H1 (cell line): ENCODE data around the gene SEMA5B. TPM values are rescaled to one million over a fixed set of nuclear protein-coding genes. Genes with fewer than 3 reads are reported as not detected.

ENCODE experiments used
- CTCF ChIA-PET: fragments of 300-600 bp; sonication (Branson Sonifier 250); formaldehyde crosslinking; loops from one replicate; lab custom pipeline; 2021; ENCODE audit not compliant: partially characterized antibody; lab: Charles Lee
- POLR2A ChIA-PET: fragments of 300-600 bp; sonication (Branson Sonifier 250); formaldehyde crosslinking; loops from one replicate; lab custom pipeline; 2021; ENCODE audit warnings: inconsistent platforms; ENCODE audit not compliant: partially characterized antibody; lab: Charles Lee
- DNase-seq, 2 experiments: peaks; one replicate each; pipeline versions ENCODE4 v3.0.0 to v3.0.0-alpha.2; 2010 to 2022; ENCODE audit warnings: low spot score in 2 of 2, low read depth in 1 of 2, mixed read lengths in 1 of 2
- FAIRE-seq: peaks from 2 replicates; lab custom pipeline; 2011; peaks lifted over from hg19 to GRCh38; lab: Jason Lieb, UNC
- H2AFZ ChIP-seq: 2 replicates; pipeline ENCODE4 v1.8.1; 2012; ENCODE audit warnings: low read length, inconsistent platforms
- H2AK5ac ChIP-seq: 2 replicates; pipeline ENCODE4 v1.6.1; 2013; ENCODE audit warnings: low read depth, low read length
- H2BK120ac ChIP-seq: replicated peaks from 2 replicates; pipeline ENCODE3; 2013; ENCODE audit warnings: low read depth, low read length, inconsistent platforms
- H2BK12ac ChIP-seq: 2 replicates; pipeline ENCODE4 v1.6.1; 2013; ENCODE audit warnings: low read depth, low read length
- H2BK15ac ChIP-seq: 2 replicates; pipeline ENCODE4 v1.6.1; 2013; ENCODE audit warnings: low read length
- H2BK20ac ChIP-seq: 2 replicates; pipeline ENCODE4 v1.6.1; 2013; ENCODE audit warnings: low read length
- H2BK5ac ChIP-seq: 2 replicates; pipeline ENCODE4 v1.6.1; 2013; ENCODE audit warnings: low read depth, low read length
- H3K14ac ChIP-seq: 2 replicates; pipeline ENCODE4 v1.6.1; 2013; ENCODE audit warnings: inconsistent platforms; ENCODE audit not compliant: insufficient read length
- H3K18ac ChIP-seq: 2 replicates; pipeline ENCODE4 v1.6.1; 2013; ENCODE audit warnings: low read length; ENCODE audit errors: extremely low read depth
- H3K23ac ChIP-seq: 2 replicates; pipeline ENCODE4 v1.6.1; 2013; ENCODE audit warnings: inconsistent platforms; ENCODE audit not compliant: insufficient read length
- H3K23me2 ChIP-seq: 2 replicates; pipeline ENCODE4 v1.6.1; 2013; ENCODE audit warnings: low read depth, low read length
- H3K27ac ChIP-seq: 2 replicates; pipeline ENCODE4 v1.6.1; 2011; ENCODE audit warnings: low read depth, low read length, inconsistent platforms
- H3K27me3 ChIP-seq, 4 experiments: replicated peaks in 1 of 4; 1 replicate in 1 of 4; 2 replicates in 3 of 4; pipeline versions ENCODE4 v1.6.1 to v1.8.1; 2011 to 2013; ENCODE audit warnings: low read length in 3 of 4, mild to moderate bottlenecking in 3 of 4, inconsistent platforms in 2 of 4, mixed read lengths in 2 of 4, moderate library complexity in 1 of 4; ENCODE audit not compliant: control insufficient read depth in 3 of 4, insufficient read depth in 3 of 4; ENCODE audit errors: extremely low read depth in 1 of 4
- H3K36me3 ChIP-seq, 4 experiments: 2 replicates each; pipeline versions ENCODE4 v1.6.1 to v1.8.1; 2011 to 2013; ENCODE audit warnings: mild to moderate bottlenecking in 4 of 4, low read length in 3 of 4, moderate library complexity in 2 of 4, control low read depth in 1 of 4, inconsistent platforms in 1 of 4; ENCODE audit not compliant: insufficient read depth in 4 of 4, control insufficient read depth in 2 of 4
- H3K4ac ChIP-seq: replicated peaks from 2 replicates; pipeline ENCODE3; 2013; ENCODE audit warnings: low read length, low read depth, mixed read lengths, inconsistent platforms; ENCODE audit not compliant: insufficient read length
- H3K4me1 ChIP-seq, 4 experiments: replicated peaks in 1 of 4; 1 replicate in 1 of 4; 2 replicates in 3 of 4; pipeline versions ENCODE4 v1.6.1 to v1.8.1; 2011 to 2013; ENCODE audit warnings: low read length in 3 of 4, inconsistent platforms in 2 of 4, mixed read lengths in 1 of 4; ENCODE audit not compliant: insufficient read depth in 4 of 4, control insufficient read depth in 3 of 4
- H3K4me2 ChIP-seq, 2 experiments: 2 replicates each; pipeline versions ENCODE4 v1.6.1 to v1.8.1; 2011 to 2013; ENCODE audit warnings: low read depth in 2 of 2, low read length in 2 of 2, control low read depth in 1 of 2, inconsistent platforms in 1 of 2, mild to moderate bottlenecking in 1 of 2; ENCODE audit not compliant: insufficient read depth in 1 of 2
- H3K4me3 ChIP-seq, 4 experiments: fragments of 200-600, 300-600 bp in 1 of 4; sonication (generic), shearing (Covaris generic), sonication (Bioruptor Twin) in 1 of 4; 2 replicates each; pipeline versions ENCODE4 v1.5.1 to v1.8.1; 2011 to 2016; ENCODE audit warnings: low read length in 4 of 4, low read depth in 3 of 4, control low read depth in 2 of 4, inconsistent platforms in 2 of 4, mild to moderate bottlenecking in 2 of 4, mixed read lengths in 1 of 4, moderate library complexity in 1 of 4; ENCODE audit not compliant: insufficient read depth in 2 of 4; ENCODE audit errors: extremely low read depth in 1 of 4
- H3K56ac ChIP-seq: replicated peaks from 2 replicates; pipeline ENCODE3; 2013; ENCODE audit warnings: low read depth, mild to moderate bottlenecking, mixed read lengths, low read length, inconsistent platforms; ENCODE audit not compliant: insufficient read length
- H3K79me1 ChIP-seq: 2 replicates; pipeline ENCODE4 v1.6.1; 2013; ENCODE audit warnings: low read depth, low read length, control low read depth
- H3K79me2 ChIP-seq, 2 experiments: 2 replicates each; pipeline versions ENCODE4 v1.6.1 to v1.8.1; 2012 to 2013; ENCODE audit warnings: low read length in 2 of 2, mild to moderate bottlenecking in 2 of 2, inconsistent platforms in 1 of 2; ENCODE audit not compliant: insufficient read depth in 2 of 2, control insufficient read depth in 1 of 2
- H3K9ac ChIP-seq, 4 experiments: replicated peaks in 1 of 4; 1 replicate in 1 of 4; 2 replicates in 3 of 4; pipeline versions ENCODE4 v1.6.1 to v1.8.1; 2011 to 2013; ENCODE audit warnings: low read depth in 3 of 4, low read length in 3 of 4, control low read depth in 2 of 4, mild to moderate bottlenecking in 2 of 4, moderate library complexity in 2 of 4, inconsistent platforms in 1 of 4; ENCODE audit errors: extremely low read depth in 1 of 4
- H3K9me3 ChIP-seq, 2 experiments: 2 replicates each; pipeline versions ENCODE4 v1.6.1 to v1.8.1; 2012 to 2013; ENCODE audit warnings: mild to moderate bottlenecking in 2 of 2, moderate library complexity in 2 of 2, control low read depth in 1 of 2, inconsistent platforms in 1 of 2, low read depth in 1 of 2, low read length in 1 of 2, mixed read lengths in 1 of 2; ENCODE audit not compliant: insufficient read depth in 2 of 2
- H4K20me1 ChIP-seq, 2 experiments: replicated peaks in 1 of 2; 2 replicates each; pipeline versions ENCODE3 to v1.8.1; 2011 to 2013; ENCODE audit warnings: inconsistent platforms in 2 of 2, low read length in 2 of 2, mild to moderate bottlenecking in 1 of 2; ENCODE audit not compliant: insufficient read depth in 2 of 2, control insufficient read depth in 1 of 2
- H4K5ac ChIP-seq: 2 replicates; pipeline ENCODE4 v1.6.1; 2013; ENCODE audit warnings: low read length, low read depth, mixed read lengths, inconsistent platforms; ENCODE audit not compliant: insufficient read length
- H4K8ac ChIP-seq: 2 replicates; pipeline ENCODE4 v1.8.0; 2013; ENCODE audit warnings: mild to moderate bottlenecking, moderate library complexity, low read length, inconsistent platforms; ENCODE audit not compliant: insufficient read depth; ENCODE audit errors: extremely low read depth
- H4K91ac ChIP-seq: replicated peaks from 2 replicates; pipeline ENCODE3; 2013; ENCODE audit warnings: low read length, mixed read lengths, inconsistent platforms; ENCODE audit not compliant: insufficient read length
- ASH2L ChIP-seq: fragments of 200-600, 300-600 bp; sonication (generic); IDR thresholded peaks from one replicate; pipeline ENCODE4 v1.7.1; 2017; ENCODE audit warnings: low read length
- CREB1 ChIP-seq: IDR thresholded peaks from 2 replicates; pipeline ENCODE4 v1.6.1; 2012; ENCODE audit warnings: inconsistent platforms
- GTF2F1 ChIP-seq: IDR thresholded peaks from 2 replicates; pipeline ENCODE4 v1.6.1; 2012; ENCODE audit warnings: low read depth, low read length, improper control_type of control experiment, borderline replicate concordance
- JUN ChIP-seq: IDR thresholded peaks from 2 replicates; pipeline ENCODE4 v1.6.1; 2011; ENCODE audit warnings: low read depth, mild to moderate bottlenecking, improper control_type of control experiment, low read length
- JUND ChIP-seq: IDR thresholded peaks from 2 replicates; pipeline ENCODE4 v1.6.1; 2011; ENCODE audit warnings: mild to moderate bottlenecking, improper control_type of control experiment, low read length
- MAFK ChIP-seq: IDR thresholded peaks from 2 replicates; pipeline ENCODE4 v1.6.1; 2012; ENCODE audit warnings: low read depth, mild to moderate bottlenecking, improper control_type of control experiment, low read length
- RFX5 ChIP-seq: IDR thresholded peaks from 2 replicates; pipeline ENCODE4 v1.6.1; 2011; ENCODE audit warnings: low read depth, low read length, improper control_type of control experiment, borderline replicate concordance
- SP1 ChIP-seq: IDR thresholded peaks from 2 replicates; pipeline ENCODE4 v1.6.1; 2011; ENCODE audit warnings: low read depth, low read length
- WGBS, 2 experiments: shearing (Covaris generic) in 1 of 2; methylation state at CpG; one replicate each; pipeline versions ENCODE4 v1.1.6 to v1.1.7; 2013 to 2015; ENCODE audit warnings: low lambda C conversion rate in 2 of 2, mixed read lengths in 2 of 2, inconsistent platforms in 1 of 2, low coverage in 1 of 2, missing lambda C conversion rate in 1 of 2; ENCODE audit not compliant: insufficient replicate concordance in 2 of 2, insufficient coverage in 1 of 2, insufficient read length in 1 of 2; ENCODE audit errors: extremely low coverage in 1 of 2, missing lambda C conversion rate in 1 of 2; 5-methylcytosine and 5-hydroxymethylcytosine counted together
- polyA plus RNA-seq, 7 experiments: library from polyadenylated mRNA; depleted of rRNA in 3 of 7; stranded (reverse) in 5 of 7; unstranded in 2 of 7; fragments of >200 nt in 5 of 7; fragments of 200-250 nt in 2 of 7; gene quantifications; 1 replicate in 5 of 7; 2 replicates in 1 of 7; 4 replicates in 1 of 7; pipeline versions ENCODE4 v1.2.1 to v1.2.3, GENCODE V29; 2011 to 2013; ENCODE audit warnings: missing spikeins in 2 of 7, mixed read lengths in 2 of 7
- total RNA-seq: library from RNA; stranded (reverse); fragmentation: NEBNext Ultra II Directional; extraction: Animal tissue kit (Norgen Biotek cat#: 25700); gene quantifications from 2 replicates; pipeline ENCODE4 v1.2.1, GENCODE V29; 2021
- TF ChIP-seq, protein P1 (sequence below), 3 experiments: IDR thresholded peaks; 1 replicate in 2 of 3; 2 replicates in 1 of 3; pipeline versions ENCODE4 v1.5.1 to v1.6.1; 2011; ENCODE audit warnings: low read length in 3 of 3, mild to moderate bottlenecking in 3 of 3, inconsistent platforms in 2 of 3, low read depth in 1 of 3, moderate library complexity in 1 of 3; ENCODE audit not compliant: insufficient read depth in 1 of 3; ENCODE audit errors: control extremely low read depth in 1 of 3
- TF ChIP-seq, protein P2 (sequence below): IDR thresholded peaks from 2 replicates; pipeline ENCODE4 v1.6.1; 2011; ENCODE audit warnings: low read length, improper control_type of control experiment
- TF ChIP-seq, protein P3 (sequence below): IDR thresholded peaks from 2 replicates; pipeline ENCODE4 v1.6.1; 2012; ENCODE audit warnings: inconsistent platforms

Gene SEMA5B
- total and polyA plus RNA-seq, 2 of the 8 experiments (the other 6 are each of a cell fraction or from before 2014, with no cell fraction given): 13.1 to 22.4 TPM

DNA sequence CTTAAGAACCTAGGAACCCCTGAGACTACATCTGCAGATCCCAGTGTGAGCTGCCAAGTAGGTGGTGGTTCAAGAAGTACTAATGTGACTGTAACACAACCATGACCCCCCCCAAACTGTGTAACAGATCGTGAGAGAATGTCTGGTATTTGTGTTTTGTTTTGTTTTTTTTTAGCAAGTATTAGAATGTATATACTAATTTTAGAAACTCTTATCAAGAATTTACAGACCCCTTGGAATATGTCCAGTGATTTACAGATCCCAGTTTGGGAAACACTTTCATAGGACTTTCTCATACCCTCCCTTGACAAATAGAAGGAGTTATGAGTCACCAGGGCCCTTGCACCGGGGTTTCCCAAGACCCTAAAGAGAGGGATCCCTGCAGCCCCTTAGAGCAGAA is 79.8 kb downstream of the SEMA5B start:
- no peak overlapping the region for H3K4me2 ChIP-seq
- no peak overlapping the region for H2BK20ac ChIP-seq
- H3K79me2 ChIP-seq: no peaks in the 10 kb centered on the region
- H3K27me3 ChIP-seq: no peaks in the 10 kb centered on the region; a peak in 3 of 7 replicates
- H3K9me3 ChIP-seq: no peaks in the 10 kb centered on the region
- no peak overlapping the region for H2BK15ac ChIP-seq
- no peak overlapping the region for H3K14ac ChIP-seq
- 92% methylated on average over 2 of the region's 2 CpGs; no CpG with 5 or more reads in 1 of the 2 experiments for WGBS, 2 experiments
- no peaks in the 10 kb centered on the region for H3K23me2 ChIP-seq
- H3K4ac ChIP-seq: no peak overlapping the region
- H4K91ac ChIP-seq: no peak overlapping the region
- no peak overlapping the region for H3K18ac ChIP-seq
- no peak overlapping the region for H3K4me3 ChIP-seq
- H2AK5ac ChIP-seq: no peak overlapping the region
- H4K20me1 ChIP-seq: peaks cover 0 to 6% of the 10 kb centered on the region in 2 experiments
- H3K23ac ChIP-seq: no peak overlapping the region
- no peak overlapping the region for H3K27ac ChIP-seq
- H2BK12ac ChIP-seq: no peak overlapping the region
- H2AFZ ChIP-seq: no peak overlapping the region
- H3K36me3 ChIP-seq: no peaks in the 10 kb centered on the region
- H3K79me1 ChIP-seq: no peaks in the 10 kb centered on the region
- H2BK5ac ChIP-seq: no peak overlapping the region
- no peak overlapping the region for H3K56ac ChIP-seq
- ChIA-PET CTCF (interaction anchor here (1.0 to 5.3 kb wide), 11 partner anchors 10 to 82 kb away, joined by 3 to 52 read pairs (median 5); partner anchors contain the start of gene SEMA5B), POLR2A (no interaction called here)
- H3K9ac ChIP-seq: no peak overlapping the region
- H3K4me1 ChIP-seq: peaks cover 3 to 18% (median 4%) of the 10 kb centered on the region in 4 experiments
- DNase-seq (no peak), FAIRE-seq (no peak)
- H4K5ac ChIP-seq: no peak overlapping the region
- H2BK120ac ChIP-seq: no peak overlapping the region
- H4K8ac ChIP-seq: no peak overlapping the region
- TF ChIP-seq RFX5 (no peak), GTF2F1 (no peak), ASH2L (no peak), JUND (no peak), JUN (no peak), MAFK (no peak), CREB1 (no peak), SP1 (no peak)
- TF ChIP-seq, protein P1, sequence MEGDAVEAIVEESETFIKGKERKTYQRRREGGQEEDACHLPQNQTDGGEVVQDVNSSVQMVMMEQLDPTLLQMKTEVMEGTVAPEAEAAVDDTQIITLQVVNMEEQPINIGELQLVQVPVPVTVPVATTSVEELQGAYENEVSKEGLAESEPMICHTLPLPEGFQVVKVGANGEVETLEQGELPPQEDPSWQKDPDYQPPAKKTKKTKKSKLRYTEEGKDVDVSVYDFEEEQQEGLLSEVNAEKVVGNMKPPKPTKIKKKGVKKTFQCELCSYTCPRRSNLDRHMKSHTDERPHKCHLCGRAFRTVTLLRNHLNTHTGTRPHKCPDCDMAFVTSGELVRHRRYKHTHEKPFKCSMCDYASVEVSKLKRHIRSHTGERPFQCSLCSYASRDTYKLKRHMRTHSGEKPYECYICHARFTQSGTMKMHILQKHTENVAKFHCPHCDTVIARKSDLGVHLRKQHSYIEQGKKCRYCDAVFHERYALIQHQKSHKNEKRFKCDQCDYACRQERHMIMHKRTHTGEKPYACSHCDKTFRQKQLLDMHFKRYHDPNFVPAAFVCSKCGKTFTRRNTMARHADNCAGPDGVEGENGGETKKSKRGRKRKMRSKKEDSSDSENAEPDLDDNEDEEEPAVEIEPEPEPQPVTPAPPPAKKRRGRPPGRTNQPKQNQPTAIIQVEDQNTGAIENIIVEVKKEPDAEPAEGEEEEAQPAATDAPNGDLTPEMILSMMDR (IDR thresholded peaks at IDR 0.05; ENCODE audit: control extremely low read depth in 1 of 3, insufficient read depth in 1 of 3, low read depth in 1 of 3, low read length in 3 of 3): no peak
- TF ChIP-seq, protein P2, sequence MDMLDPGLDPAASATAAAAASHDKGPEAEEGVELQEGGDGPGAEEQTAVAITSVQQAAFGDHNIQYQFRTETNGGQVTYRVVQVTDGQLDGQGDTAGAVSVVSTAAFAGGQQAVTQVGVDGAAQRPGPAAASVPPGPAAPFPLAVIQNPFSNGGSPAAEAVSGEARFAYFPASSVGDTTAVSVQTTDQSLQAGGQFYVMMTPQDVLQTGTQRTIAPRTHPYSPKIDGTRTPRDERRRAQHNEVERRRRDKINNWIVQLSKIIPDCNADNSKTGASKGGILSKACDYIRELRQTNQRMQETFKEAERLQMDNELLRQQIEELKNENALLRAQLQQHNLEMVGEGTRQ: no peak
- TF ChIP-seq, protein P3, sequence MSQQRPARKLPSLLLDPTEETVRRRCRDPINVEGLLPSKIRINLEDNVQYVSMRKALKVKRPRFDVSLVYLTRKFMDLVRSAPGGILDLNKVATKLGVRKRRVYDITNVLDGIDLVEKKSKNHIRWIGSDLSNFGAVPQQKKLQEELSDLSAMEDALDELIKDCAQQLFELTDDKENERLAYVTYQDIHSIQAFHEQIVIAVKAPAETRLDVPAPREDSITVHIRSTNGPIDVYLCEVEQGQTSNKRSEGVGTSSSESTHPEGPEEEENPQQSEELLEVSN: no peak
